Fibroblast of lung (primary cell): ENCODE results near the gene CHD5.

Source experiments
- EZH2 ChIP-seq: IDR thresholded peaks from 2 replicates; pipeline ENCODE4 v1.5.1; 2012; ENCODE audit warnings: low read length, control low read depth, mild to moderate bottlenecking; ENCODE audit errors: missing control alignments
- TF ChIP-seq, protein P1 (sequence below), 2 donors: IDR thresholded peaks in 1 of 2; conservative IDR thresholded peaks in 1 of 2; 1 replicate in 1 of 2; 2 replicates in 1 of 2; pipeline ENCODE4 v1.5.1; 2011 to 2012; ENCODE audit warnings: low read length in 2 of 2, control low read depth in 1 of 2, inconsistent platforms in 1 of 2, low read depth in 1 of 2, mild to moderate bottlenecking in 1 of 2

DNA sequence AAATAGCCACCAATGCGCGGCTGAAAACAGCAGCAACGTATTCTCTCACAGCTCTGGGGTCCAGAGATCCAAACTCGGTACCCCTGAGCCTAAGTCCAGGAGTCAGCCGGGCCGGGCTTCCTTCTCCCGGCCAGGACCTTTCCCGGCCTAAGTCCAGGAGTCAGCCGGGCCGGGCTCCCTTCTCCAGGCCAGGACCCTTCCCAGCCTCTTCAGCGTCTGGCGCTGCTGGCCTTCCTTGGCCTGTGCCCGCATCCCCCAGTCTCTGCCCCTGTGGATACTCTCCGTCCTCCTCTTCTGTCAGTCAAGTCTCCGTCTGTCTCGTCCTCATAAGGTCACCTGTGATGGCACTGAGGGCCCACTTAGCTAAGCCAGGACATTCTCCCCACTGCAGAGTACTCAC is 102.2 kb downstream of the CHD5 start:
- no peak for TF ChIP-seq EZH2
- TF ChIP-seq, protein P1, sequence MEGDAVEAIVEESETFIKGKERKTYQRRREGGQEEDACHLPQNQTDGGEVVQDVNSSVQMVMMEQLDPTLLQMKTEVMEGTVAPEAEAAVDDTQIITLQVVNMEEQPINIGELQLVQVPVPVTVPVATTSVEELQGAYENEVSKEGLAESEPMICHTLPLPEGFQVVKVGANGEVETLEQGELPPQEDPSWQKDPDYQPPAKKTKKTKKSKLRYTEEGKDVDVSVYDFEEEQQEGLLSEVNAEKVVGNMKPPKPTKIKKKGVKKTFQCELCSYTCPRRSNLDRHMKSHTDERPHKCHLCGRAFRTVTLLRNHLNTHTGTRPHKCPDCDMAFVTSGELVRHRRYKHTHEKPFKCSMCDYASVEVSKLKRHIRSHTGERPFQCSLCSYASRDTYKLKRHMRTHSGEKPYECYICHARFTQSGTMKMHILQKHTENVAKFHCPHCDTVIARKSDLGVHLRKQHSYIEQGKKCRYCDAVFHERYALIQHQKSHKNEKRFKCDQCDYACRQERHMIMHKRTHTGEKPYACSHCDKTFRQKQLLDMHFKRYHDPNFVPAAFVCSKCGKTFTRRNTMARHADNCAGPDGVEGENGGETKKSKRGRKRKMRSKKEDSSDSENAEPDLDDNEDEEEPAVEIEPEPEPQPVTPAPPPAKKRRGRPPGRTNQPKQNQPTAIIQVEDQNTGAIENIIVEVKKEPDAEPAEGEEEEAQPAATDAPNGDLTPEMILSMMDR (conservative IDR thresholded peaks at IDR 0.05 in 1 of 2, IDR thresholded peaks at IDR 0.05 in 1 of 2; ENCODE audit: low read depth in 1 of 2, low read length in 2 of 2): no peak
